Ammon's horn (tissue), 1 donor: ENCODE data around the gene CTNND2.

Experiments used
- DNase-seq: peaks from one replicate; pipeline ENCODE4 v3.0.0-alpha.2; 2016; ENCODE audit warnings: low spot score

The CTNND2 gene

DNA sequence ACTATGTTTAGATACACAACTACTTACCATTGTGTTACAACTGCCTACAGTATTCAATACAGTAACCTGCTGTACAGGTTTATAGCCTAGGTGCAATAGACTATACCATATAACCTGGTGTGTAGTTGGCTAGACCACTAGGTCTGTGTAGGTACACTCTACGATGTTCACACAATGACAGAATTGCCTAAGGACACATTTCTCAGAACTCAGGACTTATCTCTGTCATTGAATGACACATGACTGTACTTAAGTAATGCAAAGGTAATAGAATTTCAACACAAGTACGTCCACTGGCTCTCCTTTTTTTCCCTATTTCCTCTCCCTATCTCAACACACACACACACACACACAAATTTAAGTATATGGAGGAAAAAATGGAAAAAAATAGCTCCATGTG is 385.6 kb downstream of the CTNND2 start:
- no peak for DNase-seq

DNA sequence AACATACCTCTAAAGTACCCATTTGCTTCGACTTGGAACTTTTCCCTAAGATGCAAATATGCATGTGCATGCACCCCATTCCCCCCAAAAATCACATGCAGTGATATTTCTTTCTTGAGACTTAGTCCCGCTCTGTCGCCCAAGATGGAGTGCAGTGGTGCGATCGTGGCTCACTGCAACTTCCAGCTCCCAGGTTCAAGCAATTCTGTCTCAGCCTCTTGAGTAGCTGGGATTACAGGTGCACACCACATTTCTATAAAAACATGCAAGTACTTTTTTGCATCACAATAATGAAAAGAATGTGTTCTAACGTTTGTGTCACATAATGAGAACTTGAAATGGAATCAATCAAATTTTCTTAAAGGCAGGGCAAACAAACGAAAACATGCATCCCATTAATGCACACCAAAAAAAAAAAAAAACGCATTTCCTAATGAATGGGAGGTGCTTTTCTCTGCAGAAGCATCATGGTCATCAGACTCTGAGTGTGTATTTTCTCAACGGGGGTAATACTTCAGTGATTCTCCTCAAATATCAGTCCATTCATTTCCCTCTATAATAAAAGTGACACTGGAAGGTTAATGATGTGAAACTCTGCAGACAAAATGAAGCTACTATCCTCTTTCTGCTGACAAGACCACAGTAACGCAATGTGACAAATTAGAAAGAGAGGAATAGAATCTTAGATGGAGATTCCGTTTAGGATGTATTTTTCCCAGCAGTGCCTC is 389.4 kb downstream of the CTNND2 start:
- DNase-seq, result no peak

DNA sequence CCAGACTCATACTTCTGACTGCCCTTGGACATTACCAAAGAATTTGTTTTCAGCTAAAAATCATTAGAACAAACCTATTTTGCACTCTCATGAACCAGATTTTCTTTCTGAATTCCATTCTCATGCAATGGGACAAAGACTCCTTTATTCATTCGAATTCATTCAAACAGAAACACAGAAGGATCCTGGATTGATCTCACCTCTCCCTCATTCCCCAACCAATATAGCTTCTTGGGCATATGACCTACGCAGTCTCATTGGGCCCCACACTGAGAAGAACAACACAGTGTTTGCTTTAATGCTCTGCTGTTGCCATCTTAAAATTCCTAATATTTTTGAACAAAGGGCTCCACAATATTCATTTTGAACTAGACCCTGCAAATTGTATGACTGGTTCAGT is 392.4 kb downstream of the CTNND2 start:
- no peak for DNase-seq

DNA sequence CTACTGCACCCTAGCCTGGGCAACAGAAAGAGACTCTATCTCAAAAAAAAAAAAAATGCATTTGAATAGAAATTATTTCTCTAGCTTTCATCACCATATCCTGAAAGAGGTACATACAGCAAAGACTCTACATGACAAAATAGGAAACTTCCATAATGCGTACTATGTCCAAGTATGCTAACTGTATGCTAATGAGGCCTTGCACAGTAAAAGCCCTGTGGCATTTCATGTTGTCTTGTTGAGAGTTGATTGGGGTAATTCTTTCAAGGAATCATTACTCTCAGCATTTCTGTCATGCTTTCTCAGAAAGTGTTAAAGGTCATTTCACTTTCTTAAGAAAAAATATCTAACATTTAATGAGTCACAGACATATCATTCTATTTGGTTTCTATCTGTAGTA is 393.4 kb downstream of the CTNND2 start:
- DNase-seq, result no peak

DNA sequence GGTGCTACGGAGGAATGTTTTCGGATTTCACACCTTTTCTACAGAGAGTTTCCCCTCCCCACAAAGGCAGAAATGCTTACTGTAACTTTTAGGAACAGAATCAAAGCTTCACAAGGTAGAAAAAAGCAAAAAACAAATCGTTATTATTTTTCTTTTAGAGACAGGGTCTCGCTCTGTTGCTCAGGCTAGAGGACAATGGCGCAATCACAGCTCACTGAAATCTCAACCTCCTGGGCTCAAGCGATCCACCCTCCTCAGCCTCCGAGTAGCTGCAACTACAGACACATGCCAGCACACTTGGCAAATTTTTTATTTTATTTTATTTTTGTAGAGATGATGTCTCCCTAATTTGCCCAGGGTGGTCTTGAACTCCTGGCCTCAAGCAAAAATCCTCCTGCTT is 394.5 kb downstream of the CTNND2 start:
- DNase-seq, result no peak

DNA sequence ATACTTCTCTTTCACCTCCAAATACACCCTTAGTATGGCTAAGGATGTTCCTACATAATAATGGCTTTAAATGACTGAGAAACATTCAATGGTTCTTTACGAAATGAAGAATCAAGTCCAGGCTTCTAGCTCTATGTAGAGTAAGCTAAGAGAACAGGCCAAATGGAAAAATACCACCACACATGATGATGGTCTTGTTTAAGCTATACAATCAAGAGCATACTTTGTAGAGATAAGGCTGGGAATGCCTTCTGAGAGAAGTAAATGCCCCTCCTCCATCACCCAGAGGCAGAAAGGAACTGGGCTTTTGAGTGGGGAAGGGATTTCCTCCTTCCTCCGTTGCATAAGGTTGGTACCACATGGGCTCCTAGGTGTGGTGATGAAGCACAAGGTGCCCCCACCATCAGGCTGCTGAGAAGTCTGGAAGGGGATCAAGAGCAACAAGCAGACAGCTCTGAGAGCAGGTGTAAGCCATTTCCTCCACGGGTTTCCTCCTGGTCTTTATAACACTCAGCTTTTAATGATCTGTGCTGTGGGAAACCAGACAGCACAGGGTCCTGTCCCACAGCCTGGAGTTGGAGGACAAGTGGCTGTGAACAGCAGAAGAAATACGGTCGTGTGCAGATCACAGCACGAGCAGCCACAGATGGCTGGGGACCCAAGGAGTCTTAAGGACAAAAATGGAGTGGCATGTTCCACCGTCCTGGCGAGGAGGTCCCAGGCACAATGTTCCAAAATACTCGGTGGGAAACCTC is 396.9 kb downstream of the CTNND2 start:
- DNase-seq, result no peak

DNA sequence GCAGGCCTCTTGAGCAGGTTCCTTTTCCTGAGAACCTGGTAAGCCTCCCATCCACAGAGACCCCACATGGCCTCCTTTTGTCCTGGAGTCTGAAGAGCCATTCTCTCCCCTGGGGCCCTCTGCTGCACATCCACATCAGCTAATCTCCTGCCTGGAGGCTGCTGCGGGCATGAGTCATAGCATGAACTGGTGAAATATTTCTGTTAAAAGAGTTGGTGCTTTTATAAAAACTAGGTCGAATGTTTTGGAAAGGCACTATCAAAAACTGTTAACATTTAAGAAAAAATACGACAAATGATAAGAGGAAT is 399.4 kb downstream of the CTNND2 start:
- DNase-seq, result no peak

DNA sequence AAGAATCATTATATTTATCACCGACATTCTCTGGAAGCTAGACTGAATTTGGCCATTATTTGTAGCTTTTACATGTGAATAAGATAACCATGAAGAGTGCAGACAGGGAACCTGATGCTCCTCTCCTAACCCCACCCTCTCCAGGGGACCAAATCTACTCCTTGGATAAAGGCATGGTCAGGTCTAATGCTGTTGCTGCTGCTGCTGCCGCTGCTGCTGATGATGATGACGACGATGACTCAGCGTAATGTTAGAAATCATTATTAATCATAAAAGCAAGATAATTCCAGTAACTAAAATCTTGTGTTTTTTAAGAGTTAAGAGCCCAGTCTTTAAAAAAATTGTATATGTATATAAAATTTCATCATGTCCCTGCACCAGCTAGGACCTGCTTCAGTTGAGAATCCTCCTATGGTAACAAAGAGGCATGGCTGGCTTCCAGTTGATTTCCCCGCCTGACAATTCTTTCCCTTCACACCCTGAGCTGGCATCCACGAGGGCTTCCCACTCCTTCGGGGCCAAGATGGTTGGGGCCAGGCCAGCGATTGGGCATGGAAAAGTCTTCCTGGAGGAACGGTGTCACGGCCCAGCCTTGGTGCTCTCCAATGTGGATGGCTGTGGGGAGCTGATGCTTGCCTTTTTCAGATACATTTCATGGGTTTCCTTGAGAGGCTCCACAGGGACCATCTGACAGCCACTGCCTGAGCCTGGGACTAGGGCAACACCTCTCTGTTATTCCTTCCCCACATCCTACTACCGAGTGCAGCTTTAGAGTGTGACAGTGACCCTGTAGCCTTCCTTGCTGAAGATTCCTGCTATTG is 400.0 kb downstream of the CTNND2 start:
- DNase-seq, result no peak

DNA sequence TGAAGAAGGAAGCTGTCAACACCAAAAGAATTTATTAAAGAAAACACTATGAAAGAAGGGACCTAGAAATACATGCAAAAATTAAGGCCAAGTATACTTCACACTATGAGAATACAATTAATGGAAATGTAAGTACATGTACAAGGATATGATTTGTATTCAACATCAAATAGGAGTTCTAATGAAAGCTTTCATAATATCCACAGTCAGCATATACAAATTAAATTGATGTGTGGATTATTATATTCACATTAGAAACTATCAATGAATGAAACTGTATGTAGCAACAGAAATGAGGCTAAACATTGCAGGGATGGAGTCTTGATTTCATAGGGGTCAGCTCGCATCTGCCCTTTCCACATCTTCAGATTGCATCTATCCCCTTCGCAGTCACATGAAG is 401.5 kb downstream of the CTNND2 start:
- no peak for DNase-seq

DNA sequence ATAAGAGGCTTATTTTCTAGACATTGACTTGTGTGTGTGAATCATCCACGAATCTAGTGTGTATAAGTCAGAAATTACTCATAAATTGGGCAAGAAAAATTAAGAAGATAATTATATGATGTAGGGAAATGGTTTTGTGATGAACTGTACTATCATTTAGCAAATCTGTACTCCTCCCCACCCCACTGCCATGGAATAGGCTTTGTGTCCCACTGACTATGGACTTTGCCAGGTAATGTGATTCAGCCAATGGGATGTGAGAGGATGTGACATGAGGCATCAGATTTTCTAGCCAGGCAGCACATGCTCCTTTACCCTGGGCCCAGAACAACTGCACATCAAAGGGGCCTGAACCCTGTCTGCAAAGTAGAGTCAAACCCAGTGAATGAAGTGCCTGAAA is 406.6 kb downstream of the CTNND2 start:
- DNase-seq, result no peak

DNA sequence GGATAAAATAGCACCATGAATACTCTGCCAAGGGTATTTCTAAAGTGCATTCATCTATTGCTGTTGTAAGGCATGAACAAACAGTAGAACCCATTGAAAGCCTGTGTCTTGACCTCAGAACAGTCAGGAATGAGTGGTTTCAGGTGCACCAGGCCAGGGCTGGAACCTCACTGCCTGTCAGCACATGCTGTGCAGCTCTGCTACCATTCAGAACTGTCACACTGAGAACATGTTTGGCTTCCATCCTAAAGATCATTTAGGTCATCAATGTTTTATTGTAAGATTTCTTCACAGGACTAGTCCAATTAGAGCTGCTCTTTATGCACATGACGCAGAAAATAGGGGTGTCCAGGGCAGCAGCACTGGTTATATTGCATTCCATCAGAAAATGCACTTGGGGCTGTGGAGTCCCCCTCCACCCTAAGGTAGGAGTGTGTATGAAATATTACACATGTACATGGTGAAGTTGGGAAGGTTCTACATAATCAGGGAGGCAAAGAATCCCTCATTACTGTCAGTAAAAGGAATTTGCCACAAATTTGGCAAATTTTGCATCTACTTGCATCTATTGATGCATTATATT is 408.0 kb downstream of the CTNND2 start:
- no peak for DNase-seq

DNA sequence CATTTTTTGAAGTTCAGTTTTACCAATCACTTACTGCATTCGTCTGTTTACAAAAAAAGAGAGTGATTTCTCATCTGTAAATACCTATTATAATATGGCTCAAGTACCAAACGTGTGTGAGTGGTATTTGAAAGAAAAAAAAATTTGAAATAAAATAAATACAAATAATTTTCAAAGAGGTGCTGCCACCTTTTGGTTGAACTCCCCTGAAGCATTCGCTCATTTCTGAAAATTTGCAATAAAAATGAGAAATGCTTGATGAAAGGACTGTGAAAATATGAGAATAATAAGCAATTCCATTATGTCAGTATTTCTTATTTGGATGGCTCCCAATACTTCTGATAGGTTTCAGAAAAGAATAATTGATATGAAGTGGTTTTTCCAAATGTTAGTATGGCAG is 409.9 kb downstream of the CTNND2 start:
- no peak for DNase-seq

DNA sequence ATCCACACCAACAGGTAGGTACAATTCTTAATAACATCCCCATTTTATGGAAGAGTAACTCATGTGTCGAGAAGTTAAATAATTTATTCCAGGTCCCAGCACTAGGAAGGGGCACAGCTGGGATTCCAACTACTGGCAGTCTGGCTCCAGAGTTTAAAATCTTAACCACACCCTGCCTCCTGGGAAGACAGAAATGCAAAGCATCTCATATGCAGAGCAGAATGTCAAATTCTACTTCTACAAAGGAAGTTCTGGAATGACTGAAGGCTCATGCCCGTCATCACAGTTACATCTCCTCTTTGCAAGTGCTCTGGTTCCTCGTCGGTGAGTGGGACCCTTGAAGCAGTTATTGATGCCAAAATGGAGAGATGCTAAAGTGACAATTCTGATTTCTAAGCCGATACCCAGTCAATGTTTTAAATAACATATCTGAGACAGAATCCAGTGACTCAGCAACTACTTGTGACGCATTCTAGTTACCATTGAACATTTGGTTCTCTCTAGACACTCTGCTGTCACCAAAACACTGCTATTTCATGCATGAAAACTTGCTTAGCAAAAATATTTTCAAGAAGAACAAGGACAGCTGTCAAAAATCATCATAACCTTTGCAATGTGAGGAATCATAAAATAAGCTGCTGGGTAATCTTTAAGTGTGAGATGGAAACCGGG is 412.7 kb downstream of the CTNND2 start:
- DNase-seq, result peak; percentile 54

DNA sequence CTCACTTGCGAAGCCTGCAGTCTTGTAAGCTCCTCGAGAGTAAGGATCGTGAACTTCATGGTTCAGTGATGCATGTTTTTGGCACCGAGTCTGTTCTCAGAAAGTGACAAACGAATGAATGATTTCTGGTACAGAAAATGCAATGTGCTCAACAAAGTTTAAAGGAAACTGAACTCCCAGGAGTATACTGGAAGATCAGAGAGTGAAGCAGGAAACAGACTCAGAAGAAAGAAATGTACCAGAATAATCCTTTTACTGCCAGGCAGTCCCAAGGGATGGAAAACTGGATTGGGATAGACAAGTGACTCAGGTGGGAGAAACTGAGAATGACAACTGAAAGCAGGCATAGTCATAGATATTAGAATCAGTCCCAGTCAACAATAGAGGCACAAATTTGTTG is 420.6 kb downstream of the CTNND2 start:
- DNase-seq, result no peak

DNA sequence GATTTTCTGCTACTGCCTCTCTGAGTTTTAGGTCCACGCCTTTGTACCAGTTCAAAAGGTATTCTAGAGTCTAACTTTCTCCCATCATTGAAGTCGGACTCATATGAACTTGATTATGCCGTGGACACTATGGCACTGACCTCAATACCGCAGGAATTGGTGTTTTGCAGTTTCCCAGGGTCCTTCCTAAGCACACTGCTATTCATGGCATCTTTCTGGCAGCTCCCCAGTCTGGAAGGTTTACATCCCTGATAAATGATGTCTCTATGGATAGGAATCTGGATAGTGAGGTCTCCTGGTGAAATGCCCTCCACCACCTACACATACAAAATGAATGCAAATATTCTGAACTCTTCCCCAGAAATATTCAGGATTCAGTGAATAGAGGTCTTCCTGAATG is 422.2 kb downstream of the CTNND2 start:
- no peak for DNase-seq

DNA sequence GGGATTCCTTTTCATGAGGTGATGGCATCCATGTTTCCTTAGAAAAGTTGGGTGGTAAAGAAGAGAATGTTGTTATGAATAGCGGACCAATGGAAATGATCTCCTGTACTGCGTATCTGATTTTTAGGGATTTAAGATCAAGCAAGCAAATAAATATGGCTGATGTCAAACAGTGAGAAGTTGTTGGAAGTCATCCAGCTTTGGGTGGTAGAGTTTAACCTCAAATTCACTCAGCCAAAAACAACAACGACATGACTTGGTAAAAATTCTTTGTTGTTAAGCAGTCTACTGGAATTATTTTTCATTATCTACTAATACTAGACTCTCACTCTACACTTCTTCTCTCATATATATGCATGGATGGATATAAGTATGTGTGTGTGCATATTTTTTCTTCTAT is 426.5 kb downstream of the CTNND2 start:
- no peak for DNase-seq

DNA sequence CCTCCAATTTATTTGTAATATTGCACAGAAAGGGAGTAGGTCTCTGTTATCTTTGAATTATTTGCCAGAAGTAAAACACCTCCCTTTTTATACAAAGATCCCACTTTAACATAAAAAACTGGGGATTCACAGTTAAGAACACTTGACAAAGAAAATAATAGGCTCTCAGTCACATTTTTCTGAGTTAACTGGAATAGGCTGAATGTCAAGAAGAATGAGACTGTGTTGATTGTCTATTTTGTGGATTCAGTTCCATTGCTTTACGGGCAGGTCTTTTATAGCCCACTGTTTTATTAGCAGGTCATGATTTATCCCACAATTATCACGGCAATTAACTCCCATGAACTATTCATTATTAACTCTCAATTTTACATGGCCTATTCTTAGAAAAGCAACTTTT is 427.4 kb downstream of the CTNND2 start:
- DNase-seq, result no peak

DNA sequence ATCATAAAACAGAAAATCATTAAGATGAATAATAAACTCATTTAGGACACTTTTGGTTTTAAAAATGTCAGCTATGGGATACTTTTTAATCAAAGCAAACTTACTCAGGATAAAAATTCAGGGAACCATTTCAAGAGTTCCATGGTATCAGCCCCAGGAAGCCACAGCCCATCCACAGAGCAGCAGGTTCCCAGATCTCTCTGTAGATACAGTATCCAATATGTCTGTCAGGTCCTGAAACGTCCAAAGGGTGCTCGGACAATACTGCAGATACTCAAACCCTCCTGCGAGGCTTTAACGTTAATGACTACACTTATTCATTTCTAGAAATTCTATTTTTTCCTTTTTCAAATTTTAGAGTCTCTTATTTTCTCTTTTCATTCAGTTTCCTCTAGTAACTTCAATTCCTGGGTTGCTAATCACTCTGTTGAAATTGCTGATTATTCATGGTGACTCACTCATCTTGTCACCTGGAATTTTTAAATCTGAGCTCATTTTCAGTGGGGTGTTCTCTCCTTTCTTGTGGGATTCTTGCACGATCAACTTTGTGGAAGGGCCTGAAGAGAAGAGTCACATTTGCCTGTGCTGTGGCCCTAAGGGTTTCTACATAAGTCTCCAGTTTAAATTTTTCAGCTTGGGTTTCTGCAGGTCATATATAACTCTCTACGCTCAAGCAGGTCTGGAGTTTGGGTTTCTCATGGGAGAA is 435.8 kb downstream of the CTNND2 start:
- no peak for DNase-seq

DNA sequence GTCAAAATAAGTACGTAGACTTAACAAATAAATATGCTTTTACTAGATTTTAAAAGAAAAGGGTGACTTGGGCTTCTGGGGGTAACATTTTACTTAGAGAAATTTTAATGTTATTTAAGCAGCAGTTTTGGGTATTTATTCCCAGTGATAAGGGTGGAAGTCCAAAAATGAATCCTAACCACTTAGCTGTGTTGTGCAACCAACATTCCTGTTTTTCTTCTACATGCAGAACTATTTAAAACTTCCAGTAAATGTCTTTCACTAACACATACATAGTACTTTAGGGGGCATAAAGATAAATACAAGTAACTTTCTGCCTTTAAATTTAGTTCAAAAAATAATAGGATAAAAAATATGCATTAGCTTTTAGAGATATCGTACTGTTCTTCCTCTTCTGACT is 436.7 kb downstream of the CTNND2 start:
- no peak for DNase-seq

DNA sequence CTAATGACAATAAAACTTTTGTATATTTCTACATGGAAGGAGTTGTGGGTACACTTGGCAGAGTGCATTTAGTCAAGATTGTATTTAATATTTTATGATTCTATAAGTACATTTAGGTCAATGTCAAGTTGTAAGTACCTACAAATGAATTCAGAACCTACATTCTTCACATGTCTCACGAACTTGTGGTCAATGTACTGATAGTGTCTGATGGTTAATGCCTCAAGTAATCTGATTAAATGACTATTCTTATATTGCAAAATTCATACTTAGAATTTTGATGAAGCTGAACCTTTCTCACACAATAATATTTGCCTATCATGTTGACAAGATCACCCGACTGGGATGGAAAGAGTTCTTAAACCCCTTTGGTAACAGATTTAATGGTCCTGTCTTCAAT is 444.5 kb downstream of the CTNND2 start:
- no peak for DNase-seq

DNA sequence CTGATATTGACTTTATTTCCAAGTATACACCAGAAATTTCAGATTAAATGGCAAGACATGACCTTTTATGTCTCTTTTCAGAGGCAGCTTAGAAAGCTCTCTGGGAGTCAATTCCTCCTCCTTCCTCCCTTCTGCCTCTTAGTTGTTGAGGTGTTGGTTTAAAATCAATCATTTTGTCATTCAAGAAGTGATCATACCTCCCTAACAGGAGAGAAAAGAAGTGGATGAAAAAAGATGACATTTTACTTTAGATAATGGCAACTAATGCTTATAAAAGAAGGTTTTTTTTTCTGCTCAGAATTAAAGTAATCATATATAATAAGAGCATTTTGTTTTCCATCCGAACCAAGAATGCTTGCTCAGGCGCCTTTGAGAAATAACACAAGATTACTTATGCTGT is 448.7 kb downstream of the CTNND2 start:
- DNase-seq, result no peak

DNA sequence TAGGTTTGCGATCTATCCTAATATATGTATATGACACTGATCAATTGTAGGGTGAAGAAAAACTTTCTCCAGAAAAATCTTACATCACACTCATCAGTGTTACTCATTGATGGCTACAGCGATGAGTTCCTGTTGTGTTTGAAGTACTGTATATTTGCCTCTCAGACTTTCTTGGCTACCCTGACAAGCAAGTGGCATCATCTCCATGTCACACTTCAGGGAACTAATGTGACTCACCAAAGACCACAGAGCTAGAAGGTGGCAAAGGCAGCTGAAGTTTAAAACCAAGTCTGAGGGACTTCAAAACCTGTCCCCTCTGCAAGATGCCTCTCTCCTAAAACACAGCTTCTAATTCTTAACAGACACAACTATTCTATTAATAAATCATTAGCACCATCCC is 451.4 kb downstream of the CTNND2 start:
- DNase-seq, result no peak
